GM20000 (cell line): ENCODE data around the gene MMP2.

Experiments used
- DNase-seq: peaks from one replicate; pipeline ENCODE4 v3.0.0; 2012; ENCODE audit warnings: low spot score
- TF ChIP-seq, protein P1 (sequence below): IDR thresholded peaks from 2 replicates; pipeline ENCODE4 v1.5.1; 2012; ENCODE audit warnings: mild to moderate bottlenecking, control low read depth; ENCODE audit errors: extremely low read depth, missing control alignments

MMP2 gene

DNA sequence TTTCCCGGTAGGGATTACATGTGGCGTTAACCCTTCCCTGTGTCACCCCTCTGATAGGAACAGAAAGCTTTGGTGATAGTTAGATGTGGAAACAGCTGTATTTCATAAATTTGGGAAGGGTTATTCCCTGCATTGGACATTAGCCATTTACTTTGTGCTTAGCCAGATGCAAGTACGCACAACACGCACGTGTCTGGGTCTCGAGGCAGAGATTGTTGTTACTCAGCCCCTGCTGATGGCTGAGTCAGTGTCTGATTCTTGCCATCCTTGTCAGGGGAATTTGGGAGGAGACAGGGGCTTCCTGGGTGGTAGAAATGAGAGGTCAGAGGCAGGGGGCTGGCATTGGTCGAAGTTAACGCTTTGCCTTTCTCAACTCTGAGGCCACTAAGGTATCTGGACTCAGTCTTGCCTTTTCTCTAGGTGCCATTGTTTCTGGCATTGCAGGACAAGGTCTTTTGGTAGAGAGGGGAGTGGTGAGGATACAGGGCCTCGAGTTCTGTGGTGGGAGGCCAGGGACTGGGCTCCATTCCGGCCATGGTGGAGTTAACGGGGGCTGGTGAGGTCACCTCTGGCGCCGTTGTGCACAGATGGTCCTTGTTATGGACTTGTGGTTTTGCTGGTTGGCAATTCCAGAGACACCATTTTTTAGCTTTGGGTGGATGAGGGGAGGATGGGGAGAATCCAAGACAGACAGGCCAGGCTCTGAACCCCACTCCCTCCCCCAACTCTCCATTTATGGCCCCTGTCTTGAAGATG is 8.2 kb downstream of the MMP2 start:
- TF ChIP-seq, protein P1, sequence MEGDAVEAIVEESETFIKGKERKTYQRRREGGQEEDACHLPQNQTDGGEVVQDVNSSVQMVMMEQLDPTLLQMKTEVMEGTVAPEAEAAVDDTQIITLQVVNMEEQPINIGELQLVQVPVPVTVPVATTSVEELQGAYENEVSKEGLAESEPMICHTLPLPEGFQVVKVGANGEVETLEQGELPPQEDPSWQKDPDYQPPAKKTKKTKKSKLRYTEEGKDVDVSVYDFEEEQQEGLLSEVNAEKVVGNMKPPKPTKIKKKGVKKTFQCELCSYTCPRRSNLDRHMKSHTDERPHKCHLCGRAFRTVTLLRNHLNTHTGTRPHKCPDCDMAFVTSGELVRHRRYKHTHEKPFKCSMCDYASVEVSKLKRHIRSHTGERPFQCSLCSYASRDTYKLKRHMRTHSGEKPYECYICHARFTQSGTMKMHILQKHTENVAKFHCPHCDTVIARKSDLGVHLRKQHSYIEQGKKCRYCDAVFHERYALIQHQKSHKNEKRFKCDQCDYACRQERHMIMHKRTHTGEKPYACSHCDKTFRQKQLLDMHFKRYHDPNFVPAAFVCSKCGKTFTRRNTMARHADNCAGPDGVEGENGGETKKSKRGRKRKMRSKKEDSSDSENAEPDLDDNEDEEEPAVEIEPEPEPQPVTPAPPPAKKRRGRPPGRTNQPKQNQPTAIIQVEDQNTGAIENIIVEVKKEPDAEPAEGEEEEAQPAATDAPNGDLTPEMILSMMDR = no peak
- DNase-seq = no peak

DNA sequence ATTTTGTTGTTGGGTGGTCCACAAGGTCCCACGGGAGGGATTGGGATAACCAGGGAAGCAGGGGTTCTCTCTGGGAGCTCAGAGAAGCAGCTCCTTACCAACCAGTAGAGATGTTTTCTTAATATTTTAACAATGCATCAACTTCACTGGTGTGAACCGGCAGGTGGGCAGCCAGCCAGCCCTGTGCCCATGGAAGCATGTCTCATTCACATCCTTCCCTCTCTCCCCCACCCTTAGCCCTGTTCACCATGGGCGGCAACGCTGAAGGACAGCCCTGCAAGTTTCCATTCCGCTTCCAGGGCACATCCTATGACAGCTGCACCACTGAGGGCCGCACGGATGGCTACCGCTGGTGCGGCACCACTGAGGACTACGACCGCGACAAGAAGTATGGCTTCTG is 9.3 kb downstream of the MMP2 start:
- TF ChIP-seq, protein P1 = no peak
- DNase-seq = no peak

DNA sequence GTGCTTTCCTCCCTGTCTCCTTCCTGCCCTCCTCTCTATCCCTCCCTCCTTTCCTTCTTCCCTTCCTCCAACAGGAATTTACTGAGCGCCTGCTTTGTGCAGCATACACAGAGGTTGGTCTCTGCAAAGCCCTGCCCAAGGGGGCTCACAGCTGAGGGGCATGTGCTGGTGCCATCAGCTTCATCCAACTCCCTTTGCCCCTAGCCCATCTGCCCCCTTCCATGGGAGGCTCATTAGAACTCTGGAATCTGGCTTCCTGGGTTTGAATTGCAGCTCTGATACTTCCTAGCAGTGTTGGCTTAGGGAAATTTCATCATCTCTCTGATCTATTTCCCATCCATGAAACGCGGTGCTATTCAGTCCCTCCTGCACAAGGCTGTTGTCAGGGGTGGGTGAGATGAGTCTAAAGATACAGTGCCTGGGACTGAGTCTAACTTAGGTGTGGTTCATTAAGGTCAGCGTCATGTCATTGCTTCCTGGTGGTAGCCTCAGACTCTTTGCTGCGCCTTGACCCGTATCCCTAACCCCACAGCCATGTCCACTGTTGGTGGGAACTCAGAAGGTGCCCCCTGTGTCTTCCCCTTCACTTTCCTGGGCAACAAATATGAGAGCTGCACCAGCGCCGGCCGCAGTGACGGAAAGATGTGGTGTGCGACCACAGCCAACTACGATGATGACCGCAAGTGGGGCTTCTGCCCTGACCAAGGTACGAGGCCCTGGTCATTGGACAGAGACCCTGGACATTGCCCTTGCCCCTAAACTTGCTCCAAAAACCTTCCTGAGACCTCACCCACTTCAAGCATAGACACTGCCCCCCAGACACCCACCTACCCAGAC is 10.3 kb downstream of the MMP2 start:
- DNase-seq = no peak

DNA sequence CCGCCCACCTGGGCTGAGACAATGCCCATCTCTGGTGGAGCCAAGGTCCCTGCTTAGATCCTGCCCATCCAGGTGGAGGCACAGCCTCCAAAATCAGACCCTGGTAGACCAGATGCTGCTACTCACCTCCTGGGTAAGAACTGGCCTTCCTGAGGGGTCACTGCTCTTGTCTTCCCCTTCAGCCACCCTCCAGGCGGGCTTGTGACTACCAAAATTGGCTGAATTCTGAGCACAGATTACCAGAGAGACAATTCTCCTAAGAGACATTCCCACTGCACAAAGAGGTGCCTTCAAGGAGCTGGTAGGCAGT is 10.9 kb downstream of the MMP2 start:
- TF ChIP-seq, protein P1 = no peak

More for the DNA sequence above, 10.3 kb downstream of the MMP2 start:
- TF ChIP-seq, protein P1 = no peak

DNA sequence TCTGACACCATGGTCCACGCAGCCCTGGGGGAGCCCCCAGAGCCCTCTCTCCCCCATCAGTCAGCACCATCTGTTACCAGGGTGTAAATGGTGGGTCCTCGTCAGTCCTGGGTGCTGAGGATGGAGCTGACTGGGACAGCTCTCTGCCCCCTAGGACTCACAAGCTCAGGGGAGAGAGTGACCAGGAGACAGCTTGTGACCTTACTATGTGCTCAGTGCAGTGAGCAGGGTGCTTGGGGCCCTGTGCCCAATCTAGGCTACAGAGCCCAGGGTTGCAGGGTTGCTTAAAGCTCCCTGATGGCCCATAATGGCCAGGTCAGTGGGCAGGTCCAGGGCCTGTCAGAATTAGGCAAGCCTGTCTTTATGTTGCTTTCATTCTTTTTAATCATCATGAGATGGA is 11.3 kb downstream of the MMP2 start:
- TF ChIP-seq, protein P1 = no peak
- DNase-seq = no peak

More for the DNA sequence above, 10.9 kb downstream of the MMP2 start:
- no peak for DNase-seq

DNA sequence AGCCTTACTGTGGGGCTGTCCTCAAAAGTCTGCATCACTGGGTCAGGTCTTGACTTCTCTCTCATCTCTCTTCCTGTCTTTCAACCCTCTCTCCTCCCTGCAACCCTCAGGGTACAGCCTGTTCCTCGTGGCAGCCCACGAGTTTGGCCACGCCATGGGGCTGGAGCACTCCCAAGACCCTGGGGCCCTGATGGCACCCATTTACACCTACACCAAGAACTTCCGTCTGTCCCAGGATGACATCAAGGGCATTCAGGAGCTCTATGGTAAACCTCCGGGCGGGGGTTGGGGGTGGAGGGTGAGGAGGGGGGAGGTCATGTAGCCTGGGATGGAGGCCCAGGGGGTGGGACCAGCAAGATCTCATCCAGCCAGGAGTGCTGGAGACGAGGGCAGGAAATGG is 12.7 kb downstream of the MMP2 start:
- no peak for DNase-seq

DNA sequence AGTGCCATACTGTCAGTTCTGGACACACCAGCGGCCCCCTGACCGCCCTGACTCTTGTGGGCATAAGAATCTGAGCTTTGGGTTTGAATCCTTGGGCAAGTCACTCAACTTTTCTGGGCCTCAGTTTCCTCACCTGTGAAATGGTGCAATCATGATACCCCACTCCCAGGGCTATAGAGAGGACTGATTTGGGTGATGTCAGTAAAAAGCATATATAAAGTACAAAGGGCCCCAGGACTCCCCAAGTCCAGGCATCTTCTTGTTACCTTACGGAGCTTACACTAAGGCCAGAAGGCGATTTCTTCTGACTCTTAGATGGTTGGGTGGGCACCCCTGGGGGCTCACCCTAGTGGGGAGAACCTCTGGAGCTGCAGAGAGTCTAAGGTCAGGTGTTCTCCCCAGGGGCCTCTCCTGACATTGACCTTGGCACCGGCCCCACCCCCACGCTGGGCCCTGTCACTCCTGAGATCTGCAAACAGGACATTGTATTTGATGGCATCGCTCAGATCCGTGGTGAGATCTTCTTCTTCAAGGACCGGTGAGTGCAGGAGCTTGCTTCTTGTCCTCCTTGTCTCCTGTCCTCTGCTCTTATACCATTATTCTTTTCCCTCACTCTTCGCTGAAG is 13.9 kb downstream of the MMP2 start:
- TF ChIP-seq, protein P1 = no peak
- DNase-seq = no peak

More for the DNA sequence above, 12.7 kb downstream of the MMP2 start:
- TF ChIP-seq, protein P1 = no peak
